ENCODE measurements around the gene SLC6A3. TPM values are rescaled to one million over a fixed set of nuclear protein-coding genes. Genes with fewer than 3 reads are reported as not detected.
A peak's percentile ranks its signal among the peaks of the same experiment; 100 is the strongest.

The SLC6A3 gene
- total RNA-seq, 1 experiment from 2014 or later, result 0.74 TPM

GRCh38 chr5:1405121-1405520 is 40.1 kb downstream of the SLC6A3 start (continued):
- TF ChIP-seq ZNF512 (CRISPR knock-in tag; IDR thresholded peaks at IDR 0.05; ENCODE audit: borderline replicate concordance) (no peak), ERG (CRISPR knock-in tag; IDR thresholded peaks at IDR 0.05) (no peak), USF2 (CRISPR knock-in tag; IDR thresholded peaks at IDR 0.05) (no peak), ZNF121 (CRISPR knock-in tag; IDR thresholded peaks at IDR 0.05) (no peak), SMAD4 (CRISPR knock-in tag; IDR thresholded peaks at IDR 0.05) (no peak)

GRCh38 chr5:1404062-1404461 is 41.2 kb downstream of the SLC6A3 start:
- no peak overlapping the region for H3K4me3 Mint-ChIP-seq
- POLR2A ChIA-PET, result no interaction called here
- ATAC-seq (no peak), DNase-seq (ENCODE audit: low spot score) (peak; percentile 11)
- no peaks in the 10 kb centered on the region for H3K36me3 Mint-ChIP-seq
- H3K27me3 Mint-ChIP-seq (ENCODE audit: low read depth), result no peaks in the 10 kb centered on the region; the same call in 1 of the 2 replicates
- peak; percentile 68 for TF ChIP-seq USF2 (CRISPR knock-in tag; IDR thresholded peaks at IDR 0.05)
- no peak for TF ChIP-seq NFE2L1 (CRISPR knock-in tag; IDR thresholded peaks at IDR 0.05)
- TF ChIP-seq ZNF263 (CRISPR knock-in tag; IDR thresholded peaks at IDR 0.05; ENCODE audit: low read depth), result no peak
- TF ChIP-seq ZNF396 (CRISPR knock-in tag; IDR thresholded peaks at IDR 0.05; ENCODE audit: borderline replicate concordance), result no peak
- TF ChIP-seq ZNF219 (CRISPR knock-in tag; IDR thresholded peaks at IDR 0.05; ENCODE audit: borderline replicate concordance), result no peak
- TF ChIP-seq PRDM15 (CRISPR knock-in tag; IDR thresholded peaks at IDR 0.05), result no peak
- no peak overlapping the region for H3K27ac Mint-ChIP-seq
- no peaks in the 10 kb centered on the region for H3K9me3 Mint-ChIP-seq
- CTCF ChIA-PET, result no interaction called here
- no peaks in the 10 kb centered on the region for H3K4me1 Mint-ChIP-seq

GRCh38 chr5:1402611-1403255 is 42.5 kb downstream of the SLC6A3 start:
- no peak for DNase-seq (ENCODE audit: low spot score)
- TF ChIP-seq ESRRA (CRISPR knock-in tag; IDR thresholded peaks at IDR 0.05; ENCODE audit: borderline replicate concordance) (no peak), PREB (CRISPR knock-in tag; IDR thresholded peaks at IDR 0.05; ENCODE audit: borderline replicate concordance) (no peak), NR3C1 (CRISPR knock-in tag; conservative IDR thresholded peaks at IDR 0.05; ENCODE audit: low read depth) (no peak), CTCF (IDR thresholded peaks at IDR 0.05) (no peak), MYBL2 (CRISPR knock-in tag; IDR thresholded peaks at IDR 0.05) (no peak), ZNF317 (CRISPR knock-in tag; IDR thresholded peaks at IDR 0.05; ENCODE audit: borderline replicate concordance, low read depth) (no peak), FOXP1 (CRISPR knock-in tag; IDR thresholded peaks at IDR 0.05; ENCODE audit: borderline replicate concordance) (no peak), E2F1 (CRISPR knock-in tag; IDR thresholded peaks at IDR 0.05) (no peak), TP53 (CRISPR knock-in tag; IDR thresholded peaks at IDR 0.05) (no peak), HMGA2 (CRISPR knock-in tag; IDR thresholded peaks at IDR 0.05) (no peak)

More at GRCh38 chr5:1402611-1403255, 42.5 kb downstream of the SLC6A3 start:
- ATAC-seq, result no peak
- no peaks in the 10 kb centered on the region; the same call in 1 of the 2 replicates for H3K27me3 Mint-ChIP-seq (ENCODE audit: low read depth)
- no peaks in the 10 kb centered on the region for H3K36me3 Mint-ChIP-seq
- H3K4me3 Mint-ChIP-seq, result no peak overlapping the region
- no peak overlapping the region for H3K27ac Mint-ChIP-seq
- no peaks in the 10 kb centered on the region for H3K4me1 Mint-ChIP-seq
- ChIA-PET POLR2A (no interaction called here), CTCF (interaction anchor here (1.8 kb wide), 1 partner anchor 22 kb away, joined by 10 read pairs; no protein-coding TSS in a partner anchor)
- H3K9me3 Mint-ChIP-seq, result no peaks in the 10 kb centered on the region
